COR-L47 (cell line): ENCODE measurements around the gene MMP24OS.

Experiments
- DNase-seq: peaks from one replicate; lab custom pipeline; 2025; lab: John Stamatoyannopoulos, UW

The MMP24OS gene

DNA sequence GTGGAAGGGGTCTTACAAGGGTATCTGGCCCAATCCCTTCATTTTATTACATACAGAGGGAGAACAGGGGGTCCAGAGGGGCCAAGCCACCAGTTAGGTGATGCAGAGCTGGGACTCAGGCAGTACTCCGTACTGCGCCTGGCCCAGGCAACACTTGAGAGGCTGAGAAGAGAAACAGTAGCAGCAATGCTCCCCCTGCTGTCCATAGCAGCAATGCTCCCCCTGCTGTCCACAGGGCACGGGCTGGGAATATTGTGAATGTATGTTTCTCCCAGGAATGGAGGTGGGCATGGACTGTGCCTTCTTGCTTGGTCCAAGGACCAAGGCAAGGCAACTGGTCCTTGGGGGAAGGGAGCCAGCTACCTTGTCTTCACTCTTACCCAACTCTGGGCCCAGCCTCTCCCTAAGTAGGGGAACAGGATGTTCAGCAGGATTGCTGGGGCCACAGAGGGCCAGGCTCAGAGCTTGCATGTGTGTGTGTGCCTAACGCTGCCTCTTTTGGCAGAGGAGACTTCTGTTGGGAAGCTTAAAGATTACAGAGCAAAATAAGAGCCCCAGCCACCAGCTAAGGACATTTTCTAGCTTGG, 29.1 kb upstream of the MMP24OS start:
- peak; percentile 28 for DNase-seq

DNA sequence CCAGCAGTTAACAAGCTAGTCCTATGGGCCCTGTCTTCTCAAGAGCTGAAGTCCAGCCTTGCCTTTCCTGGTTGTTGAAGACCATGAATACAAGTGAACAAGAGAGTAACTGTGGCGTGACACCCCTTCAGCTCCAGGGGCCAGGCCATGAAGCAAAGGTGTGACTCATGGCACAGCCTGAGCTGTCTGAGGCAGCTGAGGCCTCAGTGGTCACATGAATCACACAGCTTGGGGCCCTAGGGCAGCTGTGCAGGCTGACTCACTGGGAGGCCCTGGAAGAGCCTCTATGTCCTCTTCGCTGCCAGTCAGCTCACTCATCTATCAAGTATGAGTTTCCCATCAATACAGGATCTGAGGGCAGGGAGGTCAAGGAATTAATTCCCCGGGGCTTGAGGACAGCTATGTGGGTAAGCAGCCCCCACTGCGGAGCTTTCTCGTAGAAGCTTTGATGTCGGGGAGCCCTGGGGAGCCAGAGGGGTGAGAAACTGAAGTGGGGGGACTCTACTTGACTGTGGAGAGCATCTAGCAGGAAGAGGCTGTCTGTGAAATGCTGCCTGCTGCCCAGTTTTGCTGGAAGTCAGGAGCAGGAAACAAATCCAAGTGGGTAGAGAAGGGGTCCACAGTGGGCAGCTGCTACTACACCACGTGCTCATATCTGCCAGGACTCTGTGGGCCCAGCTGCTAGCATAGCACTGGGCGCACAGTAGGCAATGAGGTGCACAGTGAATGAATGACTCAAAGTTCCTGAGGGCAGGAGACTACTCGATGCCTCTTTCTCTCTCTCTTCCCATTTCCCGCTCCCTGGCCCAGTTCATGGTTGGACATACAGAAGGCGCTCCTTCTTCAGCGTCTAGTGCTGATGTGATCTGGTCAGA, 28.0 kb upstream of the MMP24OS start:
- no peak for DNase-seq

DNA sequence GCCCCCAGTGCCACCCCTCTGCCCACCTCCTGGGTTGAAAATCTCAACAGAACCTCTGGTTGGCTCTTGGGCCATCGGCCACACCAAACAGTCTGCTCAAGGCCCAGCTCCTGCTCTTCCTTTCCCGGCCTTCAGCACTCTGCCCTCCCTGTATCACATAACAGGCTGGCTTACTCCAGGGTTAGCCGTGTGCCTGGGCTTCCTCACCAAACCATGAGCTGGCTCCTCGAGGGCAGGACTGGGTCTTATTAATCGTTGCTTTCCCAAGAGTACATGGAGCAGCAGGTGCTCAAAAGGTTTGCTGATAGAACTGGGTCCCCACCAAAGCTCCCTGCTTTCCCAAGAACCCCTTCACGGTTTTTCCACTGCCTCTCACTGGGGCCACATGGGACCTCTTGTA, 27.0 kb upstream of the MMP24OS start:
- DNase-seq, result no peak

DNA sequence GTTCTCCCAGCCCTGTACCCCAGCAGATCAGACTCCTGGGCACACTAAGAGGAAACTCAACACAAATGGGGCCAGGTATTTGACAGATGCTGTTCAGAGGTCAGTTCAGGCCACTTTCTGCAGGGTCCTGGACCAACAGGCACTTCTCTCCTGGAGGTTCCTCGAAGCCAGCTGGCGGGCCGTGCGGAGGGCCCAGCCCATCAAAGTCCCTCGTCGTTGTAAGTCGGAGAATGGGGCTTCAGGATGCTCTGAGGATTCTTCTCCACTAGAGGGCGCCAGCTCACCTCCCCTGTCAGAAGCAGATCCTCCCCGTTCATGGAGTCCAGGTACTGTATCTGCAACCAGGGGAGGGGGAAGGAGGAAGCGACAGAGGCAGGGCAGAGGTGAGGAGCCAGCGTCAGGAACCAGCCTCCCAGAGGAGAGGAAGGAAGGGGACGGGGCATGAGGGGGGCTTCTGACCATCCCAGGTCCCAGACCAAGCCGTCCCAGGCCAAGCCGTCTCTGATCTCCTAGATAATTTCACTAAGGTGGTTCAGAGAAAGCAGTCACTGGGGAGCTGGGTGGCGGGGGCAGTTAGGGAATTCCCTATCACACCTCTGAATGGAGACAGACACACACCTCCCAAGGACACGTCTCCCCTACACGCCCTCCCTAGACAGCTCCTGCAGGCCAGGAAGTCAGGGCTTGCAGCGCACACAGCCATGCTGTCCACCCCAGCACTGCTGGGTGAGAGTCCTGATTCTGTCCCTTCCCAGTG, 26.0 kb upstream of the MMP24OS start:
- peak; percentile 81 for DNase-seq

DNA sequence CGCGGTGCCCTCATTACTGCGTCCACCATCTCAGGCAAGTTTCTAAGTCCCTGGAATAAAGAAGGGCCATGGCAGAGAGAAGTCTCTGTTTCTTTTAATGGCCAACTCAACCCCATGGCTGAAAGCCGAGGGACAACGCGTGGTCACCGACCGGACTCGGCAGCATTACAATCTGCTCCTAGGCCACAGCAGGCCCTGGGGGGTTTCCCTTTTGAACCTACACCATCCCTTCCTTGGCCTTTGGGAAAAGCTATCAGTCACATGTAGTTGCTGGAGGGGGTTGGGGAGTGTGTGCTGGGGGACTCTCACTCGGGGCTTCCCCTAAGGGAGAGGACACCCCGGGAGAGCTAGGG, 25.4 kb upstream of the MMP24OS start:
- DNase-seq, result no peak

DNA sequence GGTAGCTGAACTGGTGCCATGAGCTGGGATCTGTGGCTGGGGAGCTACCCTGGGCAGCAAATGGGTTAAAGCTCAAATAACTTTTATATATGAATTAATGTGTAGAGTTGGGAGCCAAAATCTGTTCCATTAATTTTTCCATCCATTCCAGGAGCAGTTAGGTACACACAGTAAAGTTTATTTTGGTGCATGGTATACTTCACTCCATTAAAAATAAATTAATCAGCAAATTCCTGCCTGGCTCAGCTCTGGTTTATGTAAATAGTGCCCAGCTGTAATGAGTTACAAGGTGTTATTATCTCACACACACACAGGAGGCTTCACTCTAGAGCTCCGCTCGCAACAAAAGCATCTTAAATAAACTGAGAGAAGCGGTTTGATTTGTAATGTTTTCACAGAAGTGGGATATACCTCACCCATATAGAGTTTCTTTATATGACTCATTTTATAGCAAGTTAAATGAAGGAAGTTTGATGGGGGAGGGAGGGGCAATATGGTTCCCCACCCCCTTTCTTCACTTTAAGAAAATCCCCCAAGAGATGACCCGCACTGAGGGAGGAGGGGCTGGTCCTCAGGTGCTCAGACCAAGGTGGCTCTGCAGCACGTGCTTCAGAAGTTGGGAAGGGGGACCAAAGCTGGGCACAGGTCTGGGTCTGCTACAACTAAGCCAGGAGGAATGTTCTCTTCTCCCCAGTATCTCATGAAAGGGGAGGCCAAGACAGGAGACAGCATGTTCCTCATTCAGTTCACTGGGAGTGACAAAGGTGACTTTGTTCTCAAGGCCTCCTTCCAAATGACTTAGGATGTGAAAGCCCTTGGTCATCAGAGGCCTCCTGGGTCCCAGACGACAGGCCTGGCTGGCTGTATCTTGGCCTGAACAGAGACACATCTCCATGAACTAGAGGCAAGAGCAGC, 24.8 kb upstream of the MMP24OS start:
- peak; percentile 59 for DNase-seq

DNA sequence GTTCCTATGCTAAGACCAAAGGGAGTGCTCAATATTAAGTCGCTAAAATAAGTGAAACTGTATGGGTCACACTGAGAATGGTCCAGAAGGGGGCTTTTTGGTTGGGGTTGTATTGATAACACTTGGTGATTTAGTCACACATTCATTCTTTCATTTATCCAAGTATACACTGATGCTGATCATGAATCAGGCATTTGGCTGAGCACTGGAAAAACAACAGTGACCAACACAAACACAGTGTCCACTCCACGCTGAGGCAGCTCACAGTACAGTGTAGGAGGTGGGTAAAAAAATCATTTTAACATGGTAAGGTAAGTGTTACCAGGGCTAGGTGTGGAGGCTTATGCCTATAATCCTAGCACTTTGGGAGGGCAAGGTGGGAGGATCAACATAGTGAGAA, 23.5 kb upstream of the MMP24OS start:
- no peak for DNase-seq

DNA sequence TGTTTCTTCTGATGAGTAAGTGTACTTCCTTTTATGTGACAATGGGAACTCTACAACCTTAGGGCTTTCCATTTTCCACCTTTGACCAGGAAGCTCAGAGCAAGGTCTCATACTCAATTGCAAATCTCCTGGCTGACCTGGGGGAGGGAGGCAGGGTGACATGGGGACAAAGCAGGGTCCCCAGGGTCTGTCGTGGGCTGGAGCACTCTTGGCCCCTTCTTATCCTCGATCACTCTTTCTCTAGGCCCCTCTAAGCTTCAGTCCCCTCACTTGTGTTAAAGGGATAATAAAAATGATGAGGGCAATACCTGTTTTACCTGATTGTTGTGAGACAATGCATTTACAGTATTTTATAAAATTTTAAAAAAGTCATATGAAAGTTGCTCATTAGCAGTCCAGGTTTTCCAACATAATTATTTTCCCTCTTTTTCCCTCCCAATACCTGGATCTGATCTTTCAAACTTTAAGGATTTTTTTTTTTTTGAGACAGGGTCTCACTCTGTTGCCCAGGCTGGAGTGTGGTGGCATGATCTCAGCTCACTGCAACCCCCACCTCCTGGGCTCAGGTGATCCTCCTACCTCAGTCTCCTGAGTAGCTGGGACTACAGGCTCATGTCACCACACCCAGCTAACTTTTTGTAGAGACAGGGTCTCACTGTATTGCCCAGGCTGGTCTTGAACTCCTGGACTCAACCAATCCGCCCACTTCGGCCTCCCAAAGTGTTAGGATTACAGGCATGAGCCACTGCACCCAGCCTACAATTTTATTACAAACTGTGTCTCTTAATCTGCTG, 22.7 kb upstream of the MMP24OS start:
- no peak for DNase-seq

DNA sequence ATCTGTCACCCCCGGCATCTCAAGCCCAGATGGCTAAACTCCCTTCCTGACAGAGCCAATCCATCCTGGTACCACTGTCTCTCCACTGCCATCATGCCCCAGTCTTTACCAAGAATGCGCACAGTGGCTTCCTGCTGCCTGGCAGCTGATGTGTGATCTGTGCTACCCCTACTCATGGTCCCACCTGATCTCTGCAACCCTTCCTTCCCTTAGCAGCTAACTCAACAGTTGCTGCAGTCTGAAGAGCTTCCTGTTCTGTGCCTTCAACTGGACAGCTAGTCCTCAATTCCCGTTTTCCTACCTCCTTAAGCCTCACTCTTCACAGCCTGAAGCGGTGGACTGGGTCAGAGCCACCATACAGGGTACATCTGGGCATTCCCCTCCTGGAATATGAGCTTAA, 21.9 kb upstream of the MMP24OS start:
- no peak for DNase-seq

DNA sequence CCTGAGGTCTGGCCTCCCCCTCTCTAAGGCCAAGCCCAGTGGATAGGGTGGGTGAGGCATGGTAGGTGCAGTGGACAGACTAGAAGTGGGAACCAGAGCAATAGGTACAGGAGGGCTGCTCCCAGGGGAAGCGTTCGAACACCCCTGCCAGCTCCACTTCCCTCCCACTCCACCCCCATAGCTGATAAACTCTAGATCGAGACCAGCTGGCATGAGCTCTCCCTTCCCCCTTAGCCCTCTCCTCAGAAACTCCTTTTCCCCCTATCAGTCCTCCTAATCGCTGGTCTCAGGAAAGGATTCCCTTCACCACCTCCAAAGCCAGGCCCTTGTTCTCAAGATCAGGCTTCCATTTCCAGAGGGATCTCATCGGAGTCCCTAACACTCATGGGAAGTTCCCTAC, 20.3 kb upstream of the MMP24OS start:
- no peak for DNase-seq

DNA sequence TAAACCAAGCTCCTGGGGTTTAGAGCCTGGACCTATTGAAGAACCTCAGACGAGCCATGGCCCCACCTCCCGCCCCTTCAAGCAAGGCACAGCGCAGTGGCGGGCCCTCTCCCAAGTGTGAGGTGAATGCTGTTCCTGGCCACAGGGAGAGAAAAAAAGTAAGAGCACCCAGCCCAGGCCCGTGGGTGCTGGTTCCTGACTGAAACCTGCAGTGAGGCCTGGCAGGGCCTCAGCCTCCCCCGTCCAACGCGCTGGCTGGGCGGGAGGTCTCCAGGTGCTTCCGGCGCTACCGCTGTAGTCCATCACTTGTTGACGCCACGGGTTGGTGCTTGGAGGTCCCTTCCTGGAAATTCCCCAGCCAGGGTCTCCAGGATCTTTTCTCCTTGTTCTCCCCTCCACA, 19.8 kb upstream of the MMP24OS start:
- no peak for DNase-seq

DNA sequence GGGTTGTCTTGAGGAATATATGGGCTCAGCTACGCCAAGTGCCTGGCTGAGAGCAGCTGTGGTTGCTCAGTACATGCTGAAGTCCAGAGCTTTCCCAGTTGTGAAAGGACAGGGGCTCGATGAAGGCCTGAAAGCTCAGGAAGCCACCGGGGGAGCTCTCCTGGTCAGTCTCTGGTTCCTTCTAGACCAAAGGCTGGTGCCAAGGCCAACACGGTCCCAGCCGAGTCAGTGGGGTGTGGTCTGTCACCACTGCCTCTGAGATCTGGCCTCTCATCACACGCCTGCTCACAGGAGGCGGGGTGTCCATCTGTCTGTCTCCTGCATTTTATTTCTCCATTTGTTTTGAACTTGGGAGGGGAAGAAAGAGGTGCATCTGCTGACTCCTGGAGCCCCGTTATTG, 19.2 kb upstream of the MMP24OS start:
- DNase-seq, result no peak

DNA sequence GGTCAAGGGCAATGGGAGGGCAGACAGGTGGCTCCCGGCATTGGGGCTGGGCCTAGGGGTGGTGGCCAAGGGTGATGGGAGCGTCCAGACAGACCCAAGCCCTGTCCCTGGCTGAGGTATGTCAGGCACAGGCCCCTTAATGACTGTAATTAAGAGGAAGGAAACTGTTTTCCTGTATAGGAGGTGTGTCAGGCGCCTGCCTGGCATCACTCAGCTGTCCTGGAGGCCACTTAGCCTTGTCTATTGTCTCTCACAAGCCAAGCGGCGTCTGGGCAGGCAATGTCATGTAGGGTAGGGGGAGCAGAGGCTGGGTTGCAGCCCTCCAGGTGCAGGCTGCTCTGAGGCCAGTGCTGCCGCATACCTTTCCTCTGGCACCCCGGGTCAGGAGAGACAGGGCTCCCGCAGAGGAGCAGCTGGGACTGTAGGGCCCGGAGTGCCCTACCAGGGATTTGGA, 18.2 kb upstream of the MMP24OS start:
- DNase-seq, result peak; percentile 4

DNA sequence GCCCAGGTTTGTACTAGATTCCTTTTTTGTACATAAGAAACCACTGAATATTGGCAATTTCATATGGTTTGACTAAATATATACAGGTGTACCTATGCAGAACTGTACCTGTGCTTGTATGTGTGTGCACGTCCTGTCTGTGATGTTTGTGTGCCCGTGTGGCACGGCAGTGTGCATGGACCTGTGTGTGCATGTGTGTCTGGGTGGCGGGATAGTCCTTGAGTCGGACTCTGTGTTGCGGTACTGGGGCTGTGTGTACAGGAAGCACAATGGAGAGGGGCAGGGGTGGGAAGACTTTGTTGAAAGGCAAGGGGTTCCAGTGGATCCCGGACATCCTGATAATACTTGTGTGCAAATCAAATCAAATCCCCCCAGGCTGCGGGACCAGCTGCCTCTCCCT, 17.8 kb upstream of the MMP24OS start:
- no peak for DNase-seq

DNA sequence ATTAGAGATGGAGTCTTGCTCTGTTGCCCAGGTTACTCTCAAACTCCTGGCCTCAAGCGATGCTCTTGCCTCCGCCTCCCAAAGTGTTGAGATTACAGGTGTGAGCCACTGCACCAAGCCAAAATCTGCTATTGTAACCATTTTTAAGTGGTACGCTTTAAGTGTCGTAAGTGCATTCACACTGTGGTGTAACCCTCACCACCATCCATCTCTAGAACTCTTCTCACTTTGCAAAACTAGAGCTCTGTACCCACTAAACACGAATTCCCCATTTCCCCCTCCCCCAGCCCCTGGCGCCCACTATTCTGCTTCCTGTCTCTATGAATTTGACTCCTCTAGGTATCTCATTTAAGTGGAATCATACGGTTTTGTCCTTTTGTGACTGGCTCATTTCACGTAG, 17.1 kb upstream of the MMP24OS start:
- DNase-seq, result no peak

DNA sequence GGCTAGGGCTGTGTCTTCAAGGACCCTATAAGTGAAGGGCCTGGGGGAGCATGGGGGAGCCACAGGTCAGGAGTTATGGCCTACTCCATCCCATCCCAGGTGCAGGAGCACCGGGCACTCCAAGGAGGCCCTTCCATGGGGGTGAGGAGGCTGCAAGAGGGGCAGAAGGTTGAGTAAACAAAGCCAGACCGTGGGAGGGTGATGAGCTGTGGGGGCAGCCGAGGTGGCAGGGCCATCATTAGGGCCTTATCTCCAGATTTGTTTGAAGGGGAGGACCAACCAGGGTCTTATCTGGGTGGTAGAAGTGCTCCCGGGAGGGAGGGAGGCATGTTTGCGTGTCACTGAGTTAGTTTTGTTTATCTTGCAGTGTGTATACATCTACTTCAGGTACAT, 16.4 kb upstream of the MMP24OS start:
- no peak for DNase-seq

DNA sequence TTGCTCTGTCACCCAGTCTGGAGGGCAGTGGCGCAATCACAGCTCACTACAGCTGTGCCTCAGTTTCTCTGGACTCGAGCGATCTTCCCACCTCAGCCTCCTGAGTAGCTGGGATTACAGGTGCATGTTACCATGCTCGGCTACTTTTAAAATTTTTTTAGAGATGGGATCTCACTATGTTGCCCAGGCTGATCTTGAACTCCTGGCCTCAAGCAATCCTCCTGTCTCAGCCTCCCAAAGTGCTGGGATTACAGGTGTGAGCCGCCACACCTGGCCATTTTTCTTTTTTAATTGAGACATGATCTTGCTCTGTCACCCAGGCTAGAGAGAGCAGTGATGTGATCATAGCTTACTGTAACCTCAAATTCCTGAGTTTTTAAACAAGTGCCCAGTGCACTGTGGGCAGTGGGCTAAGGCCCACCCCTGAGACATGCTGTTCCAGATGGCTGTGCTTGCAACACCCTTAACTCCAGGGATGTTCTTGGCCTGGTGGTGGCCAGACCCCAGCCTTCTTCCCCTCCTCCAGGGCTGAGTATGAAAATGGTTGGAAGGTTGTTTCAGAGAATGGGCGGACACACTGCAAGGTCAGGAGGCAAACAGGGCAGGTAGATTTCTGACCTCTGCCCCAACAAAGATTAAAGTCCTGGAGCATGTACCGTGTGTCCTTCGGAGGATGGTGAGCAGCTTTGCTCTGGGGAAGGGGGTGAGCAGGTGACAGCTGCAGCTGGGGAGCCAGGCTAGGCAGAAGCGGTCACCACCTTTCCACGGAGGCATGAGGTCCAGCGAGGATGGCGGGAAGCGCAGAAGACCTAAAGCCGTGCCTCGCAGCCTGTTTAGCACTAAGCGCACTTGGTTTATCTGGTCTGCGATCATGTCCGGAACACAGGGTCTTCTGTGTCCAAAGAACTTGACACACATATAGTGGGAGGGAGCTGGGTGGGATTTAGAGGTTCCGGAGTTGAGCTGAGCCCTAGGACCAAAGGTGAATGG, 15.7 kb upstream of the MMP24OS start:
- DNase-seq, result no peak

DNA sequence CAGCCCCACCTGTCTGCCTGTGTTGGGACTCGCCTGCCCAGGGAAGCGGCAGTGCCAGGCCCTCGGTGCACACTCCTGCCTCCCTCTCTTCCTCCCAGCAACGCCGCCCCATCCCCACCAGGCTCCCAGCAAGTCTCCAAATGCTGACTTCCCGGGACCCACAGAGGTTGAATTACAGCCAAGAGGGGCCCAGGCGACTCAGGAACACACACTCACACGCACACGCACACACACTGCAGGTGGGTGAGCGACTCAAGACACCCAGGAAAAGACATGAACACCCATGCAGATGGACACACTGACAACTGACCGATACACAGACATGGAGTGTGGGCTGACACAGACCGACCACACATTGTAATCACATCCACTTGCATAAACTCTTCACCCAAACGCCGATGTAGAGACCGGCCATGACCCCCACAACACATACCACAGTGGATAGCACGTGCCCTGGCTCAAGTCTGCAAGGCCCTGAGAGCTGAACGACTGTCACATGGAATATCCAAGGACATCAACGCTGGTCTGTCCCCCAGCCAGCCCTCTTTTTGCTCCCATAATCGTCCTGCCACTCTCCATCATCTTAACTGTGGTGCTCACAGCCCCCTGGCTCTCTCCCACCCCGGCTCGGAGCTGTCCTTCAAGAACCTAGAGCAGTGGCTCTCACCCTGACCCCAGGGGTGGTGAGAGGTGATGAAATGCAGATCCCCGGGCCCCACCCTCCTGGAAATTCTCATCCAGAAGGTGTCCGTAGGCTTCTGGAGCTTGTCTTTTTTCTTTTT, 14.8 kb upstream of the MMP24OS start:
- no peak for DNase-seq
